Measurements from ENCODE around the gene CAVIN2.

The CAVIN2 gene

GRCh38 chr2:191818133-191818532, 28.8 kb downstream of the CAVIN2 start:
- TF ChIP-seq, protein P1, sequence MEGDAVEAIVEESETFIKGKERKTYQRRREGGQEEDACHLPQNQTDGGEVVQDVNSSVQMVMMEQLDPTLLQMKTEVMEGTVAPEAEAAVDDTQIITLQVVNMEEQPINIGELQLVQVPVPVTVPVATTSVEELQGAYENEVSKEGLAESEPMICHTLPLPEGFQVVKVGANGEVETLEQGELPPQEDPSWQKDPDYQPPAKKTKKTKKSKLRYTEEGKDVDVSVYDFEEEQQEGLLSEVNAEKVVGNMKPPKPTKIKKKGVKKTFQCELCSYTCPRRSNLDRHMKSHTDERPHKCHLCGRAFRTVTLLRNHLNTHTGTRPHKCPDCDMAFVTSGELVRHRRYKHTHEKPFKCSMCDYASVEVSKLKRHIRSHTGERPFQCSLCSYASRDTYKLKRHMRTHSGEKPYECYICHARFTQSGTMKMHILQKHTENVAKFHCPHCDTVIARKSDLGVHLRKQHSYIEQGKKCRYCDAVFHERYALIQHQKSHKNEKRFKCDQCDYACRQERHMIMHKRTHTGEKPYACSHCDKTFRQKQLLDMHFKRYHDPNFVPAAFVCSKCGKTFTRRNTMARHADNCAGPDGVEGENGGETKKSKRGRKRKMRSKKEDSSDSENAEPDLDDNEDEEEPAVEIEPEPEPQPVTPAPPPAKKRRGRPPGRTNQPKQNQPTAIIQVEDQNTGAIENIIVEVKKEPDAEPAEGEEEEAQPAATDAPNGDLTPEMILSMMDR (conservative IDR thresholded peaks at IDR 0.05; ENCODE audit: low read depth, low read length) = no peak
- DNase-seq (ENCODE audit: low read depth) = no peak
- no peak overlapping the region for H3K4me3 ChIP-seq (ENCODE audit: low read length)

GRCh38 chr2:191815010-191815409, 31.9 kb downstream of the CAVIN2 start:
- TF ChIP-seq, protein P1 (conservative IDR thresholded peaks at IDR 0.05; ENCODE audit: low read depth, low read length) = no peak
- H3K4me3 ChIP-seq (ENCODE audit: low read length) = no peak overlapping the region
- no peak for DNase-seq (ENCODE audit: low read depth)

DNA sequence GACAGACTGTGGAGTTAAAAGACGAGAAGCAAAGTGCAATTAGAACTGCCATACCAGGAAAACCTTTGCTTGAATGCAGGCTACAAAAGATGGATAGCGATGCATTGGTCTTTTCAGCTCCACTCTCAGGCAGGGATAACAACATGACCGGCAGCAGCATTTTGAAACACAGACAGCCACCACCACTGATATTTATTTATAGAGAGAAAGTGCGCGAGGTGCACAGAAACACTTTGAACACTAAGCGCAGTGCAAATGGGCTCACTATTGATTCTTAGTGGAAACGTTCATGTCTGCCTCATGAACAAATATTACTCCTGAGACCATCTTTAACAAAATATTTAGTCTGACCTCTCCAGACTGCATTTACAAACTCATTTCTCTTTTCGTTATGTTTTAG, 32.9 kb downstream of the CAVIN2 start:
- TF ChIP-seq, protein P1 (conservative IDR thresholded peaks at IDR 0.05; ENCODE audit: low read depth, low read length) = no peak
- no peak overlapping the region for H3K4me3 ChIP-seq (ENCODE audit: low read length)
- DNase-seq (ENCODE audit: low read depth) = no peak

- peak; percentile 24 for DNase-seq (ENCODE audit: low read depth)
- no peak overlapping the region for H3K4me3 ChIP-seq (ENCODE audit: low read length)
- TF ChIP-seq, protein P1 (conservative IDR thresholded peaks at IDR 0.05; ENCODE audit: low read depth, low read length) = peak; percentile 83
Observed at GRCh38 chr2:191811807-191812602, 34.9 kb downstream of the CAVIN2 start.

DNA sequence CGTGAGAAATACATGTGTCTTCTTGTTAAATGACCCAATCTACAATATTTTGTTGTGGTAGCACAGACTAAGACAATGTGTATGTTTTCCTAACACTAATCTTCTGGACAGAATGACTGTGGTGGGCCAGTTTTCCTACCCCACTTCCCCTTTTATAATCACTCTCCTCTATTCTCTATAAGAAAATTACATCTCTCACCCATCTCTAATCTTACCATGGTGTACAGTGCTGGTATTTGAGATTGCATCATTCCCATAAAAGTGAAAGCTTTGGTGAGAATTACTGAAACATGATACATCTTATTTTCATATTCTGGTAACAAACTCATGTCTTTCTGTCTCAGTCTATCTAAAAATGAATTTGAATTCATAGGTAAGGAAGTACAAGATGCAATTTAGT, 40.5 kb downstream of the CAVIN2 start:
- no peak overlapping the region for H3K4me3 ChIP-seq (ENCODE audit: low read length)
- DNase-seq (ENCODE audit: low read depth) = no peak
- TF ChIP-seq, protein P1 (conservative IDR thresholded peaks at IDR 0.05; ENCODE audit: low read depth, low read length) = no peak

DNA sequence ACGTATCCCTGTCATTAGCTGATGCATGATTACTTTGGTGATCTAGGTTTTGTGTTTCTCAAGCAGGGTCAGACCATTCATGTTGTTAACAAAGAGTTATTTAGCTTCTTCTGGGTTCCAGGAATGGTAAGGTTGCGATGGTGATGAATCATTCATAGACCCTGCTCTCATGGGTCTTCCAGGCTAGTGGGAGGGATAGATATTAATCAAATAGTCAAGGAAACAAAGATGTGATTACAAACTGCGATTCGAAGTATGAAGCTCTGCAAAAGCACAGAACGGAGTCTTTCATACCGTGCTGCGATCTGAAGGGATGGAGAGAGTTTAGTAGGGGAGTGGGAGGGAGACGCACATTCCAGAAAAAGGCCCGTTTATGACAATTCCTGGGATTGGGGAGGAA, 42.1 kb downstream of the CAVIN2 start:
- no peak for DNase-seq (ENCODE audit: low read depth)
- TF ChIP-seq, protein P1 (conservative IDR thresholded peaks at IDR 0.05; ENCODE audit: low read depth, low read length) = no peak

DNA sequence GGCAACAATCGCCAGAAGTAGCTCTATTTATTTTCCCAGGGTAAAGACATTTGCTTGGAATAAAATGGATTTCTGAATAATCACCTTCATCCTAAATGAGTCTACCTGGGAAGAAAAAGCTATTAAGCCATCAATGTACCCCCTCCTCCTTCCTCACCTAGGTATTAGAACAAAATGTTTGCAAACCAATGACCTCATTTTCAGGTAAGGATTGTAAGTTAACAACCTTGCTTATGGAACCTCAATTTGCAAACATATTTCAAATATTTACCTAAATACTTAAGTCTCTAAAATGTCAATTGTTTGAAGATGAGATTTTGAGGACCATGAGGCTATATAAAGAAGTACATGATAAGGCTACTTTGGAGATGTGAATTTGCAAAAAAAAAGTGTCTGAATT, 43.9 kb downstream of the CAVIN2 start:
- DNase-seq (ENCODE audit: low read depth) = no peak
- no peak overlapping the region for H3K4me3 ChIP-seq (ENCODE audit: low read length)
- TF ChIP-seq, protein P1 (conservative IDR thresholded peaks at IDR 0.05; ENCODE audit: low read depth, low read length) = no peak

More for the DNA sequence above, 42.1 kb downstream of the CAVIN2 start:
- no peak overlapping the region for H3K4me3 ChIP-seq (ENCODE audit: low read length)

All from retinal pigment epithelial cell (primary cell).